ENCODE measurements around the gene ANKRD33B.

ANKRD33B gene

DNA sequence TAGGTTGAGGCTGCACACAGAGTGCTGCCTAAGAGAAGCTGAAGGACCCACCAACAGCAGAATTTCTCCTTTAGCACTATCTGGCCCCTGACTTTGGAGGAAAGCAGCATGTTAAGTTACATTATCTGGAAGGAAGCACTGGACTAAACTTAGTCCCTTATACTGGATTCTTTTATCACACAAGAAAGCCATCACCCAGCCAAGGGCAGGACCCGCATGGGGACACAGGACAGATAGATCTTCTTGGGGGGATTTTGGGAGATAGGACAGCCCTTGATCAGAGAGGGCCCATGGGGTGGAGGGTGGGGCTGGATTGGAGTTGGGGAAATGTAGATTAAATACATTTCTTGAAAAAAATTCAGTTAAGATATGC is 14.4 kb downstream of the ANKRD33B start:
- DNase-seq (ENCODE audit: low spot score) = no peak

GRCh38 chr5:10578869-10579268 is 15.0 kb downstream of the ANKRD33B start:
- no peak for DNase-seq (ENCODE audit: low spot score)

- no peak for DNase-seq (ENCODE audit: low spot score)
Observed at GRCh38 chr5:10579536-10580521, 16.0 kb downstream of the ANKRD33B start.

GRCh38 chr5:10580531-10581423 is 16.9 kb downstream of the ANKRD33B start:
- DNase-seq (ENCODE audit: low spot score) = no peak

DNA sequence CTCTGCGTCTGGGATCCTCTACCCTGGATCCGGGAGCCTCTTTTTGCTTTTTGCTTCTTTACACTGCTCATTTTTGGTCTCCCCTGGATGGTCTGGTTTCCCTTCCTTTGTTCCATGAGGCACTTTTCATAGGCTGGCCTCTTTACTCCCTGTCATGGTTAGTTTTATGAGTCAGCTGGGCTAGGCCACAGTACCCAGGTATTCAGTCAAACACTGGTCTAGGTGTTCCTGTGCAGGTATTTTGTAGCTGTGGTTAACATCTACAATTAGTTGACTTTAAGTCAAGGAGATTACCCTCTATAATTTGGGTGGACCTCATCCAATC is 17.5 kb downstream of the ANKRD33B start:
- no peak for DNase-seq (ENCODE audit: low spot score)

DNA sequence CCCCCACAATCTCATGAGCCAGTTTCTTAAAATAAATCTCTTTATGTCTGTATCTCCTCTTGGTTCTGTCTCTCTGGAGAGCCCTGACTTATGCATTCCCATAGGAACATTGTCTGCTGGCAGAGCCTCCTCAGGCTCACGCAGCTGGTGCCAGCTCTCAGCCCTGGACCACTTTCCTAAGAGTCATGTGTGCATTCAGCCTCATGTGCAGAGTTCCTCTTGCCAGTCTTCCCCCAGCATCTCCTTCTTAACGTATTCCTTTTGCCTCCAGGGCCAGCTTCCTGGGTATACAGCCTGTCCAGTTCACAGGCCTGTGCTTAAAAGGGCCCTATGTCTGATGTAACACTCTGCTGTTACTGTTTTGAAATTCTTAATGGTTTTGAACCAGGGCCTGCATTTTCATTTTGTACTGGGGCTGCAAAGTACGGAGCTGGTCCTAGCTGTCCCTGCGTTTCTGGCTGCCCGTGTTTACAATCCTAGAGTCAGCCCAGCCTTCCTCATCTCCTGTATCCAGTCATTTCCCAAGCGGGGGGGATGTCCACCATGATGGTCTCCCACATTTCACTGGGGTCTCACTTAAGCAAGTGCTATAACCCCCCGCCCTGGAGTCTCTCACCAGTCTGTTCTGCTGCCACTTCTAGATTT is 18.1 kb downstream of the ANKRD33B start:
- DNase-seq (ENCODE audit: low spot score) = no peak

- no peak for DNase-seq (ENCODE audit: low spot score)
Observed at GRCh38 chr5:10582512-10582897, 18.6 kb downstream of the ANKRD33B start.

DNA sequence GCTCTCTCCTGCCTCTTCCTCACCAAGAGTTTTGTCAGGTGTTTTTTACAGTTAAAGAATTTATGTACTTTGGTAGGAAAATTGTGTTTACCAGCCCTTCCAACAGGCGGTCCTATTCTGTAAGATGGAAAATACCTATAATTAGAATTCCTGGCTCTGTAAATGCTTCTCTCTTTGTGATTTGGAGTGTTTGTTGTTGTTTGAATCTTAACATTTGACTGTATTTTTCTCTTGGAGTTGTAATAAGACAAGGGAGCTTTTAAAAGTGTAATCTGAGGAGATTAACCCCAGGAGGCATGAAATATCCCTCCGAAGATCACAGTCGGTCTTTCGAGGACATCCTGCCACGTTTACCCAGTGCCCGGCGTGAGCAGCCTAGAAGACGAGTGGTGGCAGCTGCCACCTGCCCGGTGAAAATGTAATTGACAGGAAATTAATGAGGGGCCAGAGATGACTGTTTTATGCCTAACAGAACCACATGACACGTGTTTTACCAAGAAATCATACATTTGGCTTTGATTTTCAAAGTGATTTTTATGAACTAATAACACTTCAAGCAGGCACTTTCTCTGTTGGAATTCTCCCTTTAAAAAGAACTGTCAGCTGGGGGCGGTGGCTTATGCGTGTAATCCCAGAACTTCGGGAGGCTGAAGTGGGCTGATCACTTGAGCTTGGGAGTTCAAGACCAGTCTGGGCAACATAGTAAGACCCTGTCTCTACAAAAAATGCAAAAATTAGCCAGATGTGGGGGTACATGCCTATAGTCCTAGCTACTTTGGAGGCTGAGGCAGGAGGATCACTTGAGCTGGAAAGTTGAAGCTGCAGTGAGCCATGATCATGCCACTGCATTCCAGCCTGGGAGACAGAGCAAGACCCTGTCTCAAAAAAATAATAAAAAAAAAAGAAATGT is 20.0 kb downstream of the ANKRD33B start:
- no peak for DNase-seq (ENCODE audit: low spot score)

- DNase-seq (ENCODE audit: low spot score) = no peak
Observed at GRCh38 chr5:10584714-10585517, 21.0 kb downstream of the ANKRD33B start.

- DNase-seq (ENCODE audit: low spot score) = no peak
Observed at GRCh38 chr5:10585518-10585915, 21.6 kb downstream of the ANKRD33B start.

DNA sequence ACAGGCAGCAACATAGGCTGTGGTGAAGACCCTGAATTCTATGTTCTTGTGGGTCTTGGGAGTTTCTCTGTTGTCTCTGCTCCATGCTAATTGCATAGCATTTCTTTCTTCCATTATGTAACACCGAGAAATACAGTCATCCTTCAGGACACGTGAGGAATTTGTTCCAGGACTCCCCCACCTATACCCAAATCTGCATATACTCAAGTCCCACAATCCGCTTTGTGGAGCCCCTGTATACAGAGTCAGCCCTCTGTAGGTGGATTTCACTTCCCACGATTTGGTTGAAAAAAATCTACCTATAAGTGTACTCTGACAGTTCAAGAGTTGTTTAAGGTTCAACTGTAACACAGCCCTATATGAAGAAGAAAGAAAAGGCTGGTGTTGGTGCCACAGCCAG is 22.1 kb downstream of the ANKRD33B start:
- DNase-seq (ENCODE audit: low spot score) = no peak

- DNase-seq (ENCODE audit: low spot score) = no peak
Observed at GRCh38 chr5:10586555-10586954, 22.7 kb downstream of the ANKRD33B start.

GRCh38 chr5:10588109-10588775 is 24.4 kb downstream of the ANKRD33B start:
- no peak for DNase-seq (ENCODE audit: low spot score)

GRCh38 chr5:10588779-10589447 is 25.0 kb downstream of the ANKRD33B start:
- no peak for DNase-seq (ENCODE audit: low spot score)

GRCh38 chr5:10590226-10590999 is 26.5 kb downstream of the ANKRD33B start:
- no peak for DNase-seq (ENCODE audit: low spot score)

DNA sequence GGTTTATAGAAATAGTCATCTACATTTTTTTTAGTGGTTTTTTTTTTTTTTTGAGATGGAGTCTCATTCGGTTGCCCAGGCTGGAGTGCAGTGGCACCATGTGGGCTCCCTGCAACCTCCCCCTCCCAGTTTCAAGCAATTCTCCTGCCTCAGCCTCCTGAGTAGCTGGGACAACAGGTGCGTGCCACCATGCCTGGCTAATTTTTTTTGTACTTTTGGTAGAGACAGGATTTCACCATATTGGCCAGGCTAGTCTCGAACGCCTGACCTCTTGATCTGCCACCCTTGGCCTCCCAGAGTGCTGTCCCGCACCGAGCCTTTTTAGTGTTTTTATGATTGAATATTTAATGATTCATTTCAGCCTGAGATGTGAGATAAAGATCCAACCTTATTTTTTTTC is 27.3 kb downstream of the ANKRD33B start:
- no peak for DNase-seq (ENCODE audit: low spot score)

DNA sequence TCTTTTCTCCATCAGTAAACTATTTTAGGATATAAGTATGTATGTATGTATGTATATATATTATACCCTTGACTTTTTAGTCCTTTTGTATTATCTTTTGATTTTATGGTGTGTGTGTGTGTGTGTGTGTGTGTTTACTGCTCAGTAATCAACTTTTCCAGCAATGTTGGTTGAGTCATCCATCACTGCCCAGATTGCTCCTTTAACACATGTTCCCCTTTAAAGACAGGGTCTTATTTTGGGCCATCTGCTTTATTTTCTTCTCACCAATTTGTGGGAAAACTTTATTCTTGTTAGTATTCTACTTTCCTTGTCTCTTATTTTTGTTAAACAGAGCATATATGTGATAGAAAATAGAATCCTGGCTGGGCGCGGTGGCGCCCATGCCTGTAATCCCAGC is 28.1 kb downstream of the ANKRD33B start:
- DNase-seq (ENCODE audit: low spot score) = no peak

- DNase-seq (ENCODE audit: low spot score) = no peak
Observed at GRCh38 chr5:10592601-10593000, 28.7 kb downstream of the ANKRD33B start.
